ENCODE measurements around the gene PGBD5. TPM values are rescaled to one million over a fixed set of nuclear protein-coding genes. Genes with fewer than 3 reads are reported as not detected.

PGBD5 gene
- total and polyA plus RNA-seq, 9 of the 15 experiments (the other 6 are each of a cell fraction or from before 2014, with no cell fraction given): under 0.01 to 0.40 (median 0.10) TPM; not detected in 3

DNA sequence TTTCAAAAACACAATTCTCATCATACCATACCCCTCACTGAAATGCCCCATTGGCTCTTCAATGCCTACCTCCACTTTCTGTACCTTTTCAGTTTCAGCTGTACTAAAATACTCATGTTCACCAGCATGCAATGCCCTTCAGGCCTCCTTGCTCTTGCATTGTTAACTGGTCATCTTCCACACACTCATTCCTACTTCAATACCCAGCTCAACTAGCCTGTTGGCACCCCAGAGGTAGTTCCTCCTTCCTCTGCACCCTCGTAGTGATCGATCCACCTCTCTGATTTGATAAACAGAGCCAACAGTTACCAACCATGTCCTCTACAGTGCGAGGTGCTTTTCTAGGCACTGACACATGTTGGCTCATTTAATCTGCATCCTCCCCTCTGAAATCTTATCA, 46.7 kb downstream of the PGBD5 start:
- no peak overlapping the region for H3K27ac ChIP-seq (ENCODE audit: extremely low read depth, low read depth, low read length)
- H3K79me2 ChIP-seq (ENCODE audit: control insufficient read depth, insufficient read depth, low read length): no peaks in the 10 kb centered on the region
- 0% methylated on average over 3 of the region's 3 CpGs for WGBS (ENCODE audit: insufficient coverage, low coverage, missing lambda C conversion rate)
- intact Hi-C loops (cut with micrococcal nuclease): no loop called here
- 0 out of 2 replicates have a peak, but pooled peaks cover 3% of the 10 kb centered on the region for H3K9me3 ChIP-seq (replicated peaks; ENCODE audit: control insufficient read depth, insufficient read depth, low read depth, low read length)
- TF ChIP-seq, protein P1, sequence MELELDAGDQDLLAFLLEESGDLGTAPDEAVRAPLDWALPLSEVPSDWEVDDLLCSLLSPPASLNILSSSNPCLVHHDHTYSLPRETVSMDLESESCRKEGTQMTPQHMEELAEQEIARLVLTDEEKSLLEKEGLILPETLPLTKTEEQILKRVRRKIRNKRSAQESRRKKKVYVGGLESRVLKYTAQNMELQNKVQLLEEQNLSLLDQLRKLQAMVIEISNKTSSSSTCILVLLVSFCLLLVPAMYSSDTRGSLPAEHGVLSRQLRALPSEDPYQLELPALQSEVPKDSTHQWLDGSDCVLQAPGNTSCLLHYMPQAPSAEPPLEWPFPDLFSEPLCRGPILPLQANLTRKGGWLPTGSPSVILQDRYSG (tag; conservative IDR thresholded peaks at IDR 0.05; ENCODE audit: low read depth): no peak
- TF ChIP-seq PRMT5 (CRISPR knock-in tag; IDR thresholded peaks at IDR 0.05) (no peak), HDAC2 (IDR thresholded peaks at IDR 0.05) (no peak), ZFP1 (CRISPR knock-in tag; IDR thresholded peaks at IDR 0.05) (peak; percentile 87), TRIM28 (IDR thresholded peaks at IDR 0.05) (0 out of 2 replicates have a peak, but pooled peaks have one; percentile 22)
- in situ Hi-C loops (cut with MboI): no loop called here
- no peaks in the 10 kb centered on the region for H4K20me1 ChIP-seq (replicated peaks; ENCODE audit: control insufficient read depth, insufficient read depth, low read length)
- BruUV-seq (replicated peaks): no TSS peak
- H3K4me3 ChIP-seq: no peak overlapping the region
- ChIA-PET CTCF (ENCODE audit: low intra/inter-chr PET ratio) (no interaction called here), POLR2A (no interaction called here)
- DNase-seq (ENCODE audit: extremely low read depth in 1 of 4, low spot score in 3 of 4): no peak
- no peak overlapping the region for H3K4me2 ChIP-seq (ENCODE audit: insufficient read depth, low read length)
- H2AFZ ChIP-seq (ENCODE audit: low read depth, low read length): no peak overlapping the region
- no peak overlapping the region for H3K9ac ChIP-seq (ENCODE audit: insufficient read depth in 1 of 2, low read depth in 2 of 2, low read length in 2 of 2)
- H3K9me1 ChIP-seq (ENCODE audit: control insufficient read depth, insufficient read depth, low read length): no peaks in the 10 kb centered on the region
- no peaks in the 10 kb centered on the region for H3K4me1 ChIP-seq (replicated peaks in 1 of 2; ENCODE audit: control insufficient read depth in 2 of 2, insufficient read depth in 2 of 2, low read length in 2 of 2)
- no peaks in the 10 kb centered on the region for H3K36me3 ChIP-seq (ENCODE audit: control insufficient read depth, insufficient read depth, low read length)
- ATAC-seq: no peak
- FAIRE-seq: no peak
- H3K27me3 ChIP-seq (ENCODE audit: control insufficient read depth in 2 of 2, insufficient read depth in 2 of 2, low read length in 2 of 2): peaks cover 3 to 11% of the 10 kb centered on the region in 2 experiments; a peak in 3 of 5 replicates

DNA sequence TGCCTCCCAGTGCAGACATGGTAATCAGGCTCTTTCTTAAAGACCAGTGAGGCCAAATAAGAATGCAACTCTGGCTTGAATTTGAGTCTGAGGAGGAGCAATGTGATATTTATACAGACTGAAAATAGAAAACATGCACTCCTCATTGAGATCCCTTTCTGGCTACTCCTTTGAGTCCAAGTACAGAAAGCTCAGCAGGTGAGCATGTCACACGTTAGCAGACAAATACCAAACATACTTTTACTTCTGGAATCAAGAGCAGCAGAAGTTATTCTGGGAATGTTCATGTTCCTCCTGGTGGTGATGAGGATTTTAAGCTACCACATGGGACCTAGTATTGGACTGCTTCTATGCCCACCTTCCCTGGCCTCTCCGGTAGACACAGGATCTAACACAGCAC, 48.3 kb downstream of the PGBD5 start:
- Histone ChIP-seq H3K9me3 (replicated peaks; ENCODE audit: control insufficient read depth, insufficient read depth, low read depth, low read length) (0 out of 2 replicates have a peak, but pooled peaks cover 3% of the 10 kb centered on the region), H4K20me1 (replicated peaks; ENCODE audit: control insufficient read depth, insufficient read depth, low read length) (no peaks in the 10 kb centered on the region), H3K9ac (ENCODE audit: insufficient read depth in 1 of 2, low read depth in 2 of 2, low read length in 2 of 2) (no peak overlapping the region), H3K27ac (ENCODE audit: extremely low read depth, low read depth, low read length) (no peak overlapping the region), H3K27me3 (ENCODE audit: control insufficient read depth in 2 of 2, insufficient read depth in 2 of 2, low read length in 2 of 2) (peaks cover 8 to 17% of the 10 kb centered on the region in 2 experiments; a peak in 4 of 5 replicates), H3K36me3 (ENCODE audit: control insufficient read depth, insufficient read depth, low read length) (no peaks in the 10 kb centered on the region), H3K4me3 (no peak overlapping the region), H3K79me2 (ENCODE audit: control insufficient read depth, insufficient read depth, low read length) (no peaks in the 10 kb centered on the region), H3K4me2 (ENCODE audit: insufficient read depth, low read length) (no peak overlapping the region), H2AFZ (ENCODE audit: low read depth, low read length) (no peak overlapping the region), H3K9me1 (ENCODE audit: control insufficient read depth, insufficient read depth, low read length) (no peaks in the 10 kb centered on the region), H3K4me1 (replicated peaks in 1 of 2; ENCODE audit: control insufficient read depth in 2 of 2, insufficient read depth in 2 of 2, low read length in 2 of 2) (no peaks in the 10 kb centered on the region)
- WGBS (ENCODE audit: insufficient coverage, low coverage, missing lambda C conversion rate): 0% methylated on average over 2 of the region's 2 CpGs
- DNase-seq (ENCODE audit: extremely low read depth in 1 of 4, low spot score in 3 of 4) (no peak), ATAC-seq (no peak), FAIRE-seq (no peak)
- POLR2A ChIA-PET: interaction anchor here (1.0 kb wide), 1 partner anchor 12 kb away, joined by 3 read pairs; no protein-coding TSS in a partner anchor
- CTCF ChIA-PET (ENCODE audit: low intra/inter-chr PET ratio): no interaction called here
- intact Hi-C loops (cut with micrococcal nuclease) (no loop called here), in situ Hi-C loops (cut with MboI) (no loop called here)
- BruUV-seq (replicated peaks): no TSS peak
- TF ChIP-seq ZNF23 (CRISPR knock-in tag; IDR thresholded peaks at IDR 0.05): no peak
- no peak for TF ChIP-seq HDAC6 (IDR thresholded peaks at IDR 0.05; ENCODE audit: low read depth, low read length)
- TF ChIP-seq ZNF586 (CRISPR knock-in tag; conservative IDR thresholded peaks at IDR 0.05): no peak
- TF ChIP-seq GABPB2 (CRISPR knock-in tag; conservative IDR thresholded peaks at IDR 0.05): no peak
- TF ChIP-seq ZFX (CRISPR knock-in tag; IDR thresholded peaks at IDR 0.05): no peak
- no peak for TF ChIP-seq ZNF76 (CRISPR knock-in tag; IDR thresholded peaks at IDR 0.05; ENCODE audit: borderline replicate concordance)
- TF ChIP-seq, protein P2, sequence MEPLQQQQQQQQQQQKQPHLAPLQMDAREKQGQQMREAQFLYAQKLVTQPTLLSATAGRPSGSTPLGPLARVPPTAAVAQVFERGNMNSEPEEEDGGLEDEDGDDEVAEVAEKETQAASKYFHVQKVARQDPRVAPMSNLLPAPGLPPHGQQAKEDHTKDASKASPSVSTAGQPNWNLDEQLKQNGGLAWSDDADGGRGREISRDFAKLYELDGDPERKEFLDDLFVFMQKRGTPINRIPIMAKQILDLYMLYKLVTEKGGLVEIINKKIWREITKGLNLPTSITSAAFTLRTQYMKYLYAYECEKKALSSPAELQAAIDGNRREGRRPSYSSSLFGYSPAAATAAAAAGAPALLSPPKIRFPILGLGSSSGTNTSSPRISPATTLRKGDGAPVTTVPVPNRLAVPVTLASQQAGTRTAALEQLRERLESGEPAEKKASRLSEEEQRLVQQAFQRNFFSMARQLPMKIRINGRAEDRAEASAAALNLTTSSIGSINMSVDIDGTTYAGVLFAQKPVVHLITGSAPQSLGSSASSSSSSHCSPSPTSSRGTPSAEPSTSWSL (CRISPR knock-in tag; IDR thresholded peaks at IDR 0.05; ENCODE audit: borderline replicate concordance): no peak
- TF ChIP-seq, protein P3, sequence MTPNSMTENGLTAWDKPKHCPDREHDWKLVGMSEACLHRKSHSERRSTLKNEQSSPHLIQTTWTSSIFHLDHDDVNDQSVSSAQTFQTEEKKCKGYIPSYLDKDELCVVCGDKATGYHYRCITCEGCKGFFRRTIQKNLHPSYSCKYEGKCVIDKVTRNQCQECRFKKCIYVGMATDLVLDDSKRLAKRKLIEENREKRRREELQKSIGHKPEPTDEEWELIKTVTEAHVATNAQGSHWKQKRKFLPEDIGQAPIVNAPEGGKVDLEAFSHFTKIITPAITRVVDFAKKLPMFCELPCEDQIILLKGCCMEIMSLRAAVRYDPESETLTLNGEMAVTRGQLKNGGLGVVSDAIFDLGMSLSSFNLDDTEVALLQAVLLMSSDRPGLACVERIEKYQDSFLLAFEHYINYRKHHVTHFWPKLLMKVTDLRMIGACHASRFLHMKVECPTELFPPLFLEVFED (CRISPR knock-in tag; conservative IDR thresholded peaks at IDR 0.05): no peak
- no peak for TF ChIP-seq ATF7 (IDR thresholded peaks at IDR 0.05)

Data from K562 (cell line).